K562 (cell line): ENCODE results near the gene KIAA0513. TPM values are rescaled to one million over a fixed set of nuclear protein-coding genes. Genes with fewer than 3 reads are reported as not detected.

Experiments
- CBX8 ChIP-seq: fragments of 200-600 bp; sonication (generic); IDR thresholded peaks from 2 replicates; pipeline ENCODE4 v1.6.1; 2012; ENCODE audit warnings: borderline replicate concordance, mixed run types, low read depth, mild to moderate bottlenecking, moderate library complexity, mixed read lengths, low read length, control low read depth, inconsistent platforms; ENCODE audit not compliant: poor library complexity, severe bottlenecking; ENCODE audit errors: extremely low read depth
- CCAR2 ChIP-seq: fragments of 200-400 bp; formaldehyde crosslinking; IDR thresholded peaks from 2 replicates; pipeline ENCODE4 v1.6.1; 2017; ENCODE audit warnings: mild to moderate bottlenecking, low read depth, low read length
- CEBPG ChIP-seq, 3 experiments: fragments of 200-800 bp in 1 of 3; sonication (Bioruptor generic) in 1 of 3; sonication (generic) in 1 of 3; formaldehyde crosslinking in 1 of 3; IDR thresholded peaks in 2 of 3; conservative IDR thresholded peaks in 1 of 3; 2 replicates each; pipeline versions ENCODE4 v1.6.1 to v1.8.0; 2016 to 2022; ENCODE audit warnings: missing compliant biosample characterization in 2 of 3, missing genetic modification characterization in 2 of 3, mild to moderate bottlenecking in 1 of 3, missing genetic modification reagents in 1 of 3
- FUS ChIP-seq: fragments of 200-400 bp; formaldehyde crosslinking; optimal IDR thresholded peaks from 2 replicates; pipeline ENCODE3; 2017; ENCODE audit warnings: low read depth, low read length
- HBP1 ChIP-seq: fragments of 450-650 bp; formaldehyde crosslinking; IDR thresholded peaks from 2 replicates; pipeline ENCODE4 v1.4.0; 2022; ENCODE audit warnings: missing genetic modification characterization
- JUND ChIP-seq, 2 experiments: IDR thresholded peaks; 2 replicates in 1 of 2; 3 replicates in 1 of 2; pipeline ENCODE4 v1.6.1; 2011; ENCODE audit warnings: borderline replicate concordance in 2 of 2, low read depth in 2 of 2, low read length in 2 of 2, improper control_type of control experiment in 1 of 2, missing biosample characterization in 1 of 2, missing genetic modification characterization in 1 of 2, missing genetic modification reagents in 1 of 2
- LEF1 ChIP-seq: fragments of 450-650 bp; IDR thresholded peaks from 2 replicates; pipeline ENCODE4 v1.6.1; 2016; ENCODE audit warnings: mild to moderate bottlenecking
- MED1 ChIP-seq: sonication (generic); formaldehyde crosslinking; IDR thresholded peaks from 2 replicates; pipeline ENCODE4 v1.8.1; 2023; ENCODE audit warnings: missing genetic modification reagents, borderline replicate concordance
- NUFIP1 ChIP-seq: fragments of 450-650 bp; IDR thresholded peaks from 2 replicates; pipeline ENCODE4 v1.6.1; 2018; ENCODE audit not compliant: partially characterized antibody
- SREBF1 ChIP-seq: fragments of 150-350 bp; IDR thresholded peaks from 2 replicates; pipeline ENCODE4 v1.6.1; 2014; ENCODE audit warnings: antibody characterized with exemption, low read depth, low read length, borderline replicate concordance
- SRF ChIP-seq, 2 experiments: fragments of 250-450, 450-650 bp in 1 of 2; sonication (Bioruptor Pico) in 1 of 2; sonication (generic) in 1 of 2; formaldehyde crosslinking; IDR thresholded peaks; 2 replicates each; pipeline versions ENCODE4 v1.5.0 to v1.5.1; 2020 to 2022; ENCODE audit warnings: mild to moderate bottlenecking in 1 of 2, missing genetic modification reagents in 1 of 2
- TCFL5 ChIP-seq: fragments of 250-450 bp; sonication (Bioruptor Pico); conservative IDR thresholded peaks from 2 replicates; pipeline ENCODE4 v1.6.1; 2021; ENCODE audit warnings: mild to moderate bottlenecking, moderate library complexity, matching md5 sums
- ZBTB1 ChIP-seq: sonication (generic); formaldehyde crosslinking; IDR thresholded peaks from 2 replicates; pipeline ENCODE4 v1.8.1; 2023; ENCODE audit warnings: missing genetic modification reagents, low read depth, mild to moderate bottlenecking, borderline replicate concordance
- ZNF165 ChIP-seq: fragments of 250-450 bp; sonication (Bioruptor Pico); IDR thresholded peaks from 2 replicates; pipeline ENCODE4 v1.4.0; 2020; ENCODE audit warnings: borderline replicate concordance
- ZNF197 ChIP-seq: fragments of 200-800 bp; sonication (Bioruptor generic); IDR thresholded peaks from 2 replicates; pipeline ENCODE4 v1.6.1; 2016; ENCODE audit warnings: low read depth, missing genetic modification characterization, missing compliant biosample characterization
- ZNF23 ChIP-seq: fragments of 250-450 bp; sonication (Bioruptor Pico); IDR thresholded peaks from 2 replicates; pipeline ENCODE4 v1.4.0; 2020; ENCODE audit warnings: mild to moderate bottlenecking
- ZNF518B ChIP-seq: fragments of 250-450 bp; sonication (Bioruptor Pico); IDR thresholded peaks from 2 replicates; pipeline ENCODE4 v1.5.0; 2021; ENCODE audit warnings: mild to moderate bottlenecking, moderate library complexity
- polyA plus RNA-seq, 8 experiments: library from polyadenylated mRNA; depleted of rRNA in 4 of 8; stranded (reverse) in 5 of 8; unstranded in 3 of 8; fragments of >200 nt; fragmentation: Nextera tagmentation in 2 of 8; fragmentation: Illumina TruSeq in 1 of 8; extraction: Ambion mirVana in 2 of 8; extraction: Trizol in 1 of 8; gene quantifications; 2 replicates each; pipeline versions ENCODE4 v1.2.1 to v1.2.3, GENCODE V29; 2011 to 2014; ENCODE audit warnings: inconsistent platforms in 1 of 8, missing spikeins in 1 of 8
- total RNA-seq, 7 experiments: library from RNA; depleted of rRNA in 6 of 7; stranded (reverse); fragments of >200 nt in 6 of 7; fragmentation: Illumina TruSeq in 2 of 7; extraction: Trizol in 2 of 7; gene quantifications; 2 replicates each; pipeline versions ENCODE4 v1.2.1 to v1.2.3, GENCODE V29; 2011 to 2021; ENCODE audit warnings: low replicate concordance in 1 of 7
- TF ChIP-seq, protein P1 (sequence below): fragments of 450-650 bp; IDR thresholded peaks from 2 replicates; pipeline ENCODE4 v1.6.1; 2016
- TF ChIP-seq, protein P2 (sequence below): fragments of 450-650 bp; formaldehyde crosslinking; IDR thresholded peaks from 2 replicates; pipeline ENCODE4 v1.4.0; 2020; ENCODE audit warnings: mild to moderate bottlenecking, moderate library complexity

The KIAA0513 gene
- total and polyA plus RNA-seq, 9 of the 15 experiments (the other 6 are each of a cell fraction or from before 2014, with no cell fraction given) = 0.18 to 13.7 (median 10.2) TPM

GRCh38 chr16:85027349-85027957, at the start of gene KIAA0513 (continued):
- peak in 1 of 2 experiments; percentile 52; a peak in 1 of 4 replicates for TF ChIP-seq SRF (CRISPR knock-in tag; IDR thresholded peaks at IDR 0.05)
- peak; percentile 38 for TF ChIP-seq FUS
- no peak for TF ChIP-seq TCFL5 (CRISPR knock-in tag)
- TF ChIP-seq ZNF518B (CRISPR knock-in tag) = no peak
- TF ChIP-seq, protein P1, sequence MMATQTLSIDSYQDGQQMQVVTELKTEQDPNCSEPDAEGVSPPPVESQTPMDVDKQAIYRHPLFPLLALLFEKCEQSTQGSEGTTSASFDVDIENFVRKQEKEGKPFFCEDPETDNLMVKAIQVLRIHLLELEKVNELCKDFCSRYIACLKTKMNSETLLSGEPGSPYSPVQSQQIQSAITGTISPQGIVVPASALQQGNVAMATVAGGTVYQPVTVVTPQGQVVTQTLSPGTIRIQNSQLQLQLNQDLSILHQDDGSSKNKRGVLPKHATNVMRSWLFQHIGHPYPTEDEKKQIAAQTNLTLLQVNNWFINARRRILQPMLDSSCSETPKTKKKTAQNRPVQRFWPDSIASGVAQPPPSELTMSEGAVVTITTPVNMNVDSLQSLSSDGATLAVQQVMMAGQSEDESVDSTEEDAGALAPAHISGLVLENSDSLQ = peak; percentile 98
- TF ChIP-seq SREBF1 = peak; percentile 67; the same call in 1 of the 2 replicates
- TF ChIP-seq ZNF23 (CRISPR knock-in tag) = no peak
- TF ChIP-seq ZNF165 = no peak
- TF ChIP-seq, protein P2, sequence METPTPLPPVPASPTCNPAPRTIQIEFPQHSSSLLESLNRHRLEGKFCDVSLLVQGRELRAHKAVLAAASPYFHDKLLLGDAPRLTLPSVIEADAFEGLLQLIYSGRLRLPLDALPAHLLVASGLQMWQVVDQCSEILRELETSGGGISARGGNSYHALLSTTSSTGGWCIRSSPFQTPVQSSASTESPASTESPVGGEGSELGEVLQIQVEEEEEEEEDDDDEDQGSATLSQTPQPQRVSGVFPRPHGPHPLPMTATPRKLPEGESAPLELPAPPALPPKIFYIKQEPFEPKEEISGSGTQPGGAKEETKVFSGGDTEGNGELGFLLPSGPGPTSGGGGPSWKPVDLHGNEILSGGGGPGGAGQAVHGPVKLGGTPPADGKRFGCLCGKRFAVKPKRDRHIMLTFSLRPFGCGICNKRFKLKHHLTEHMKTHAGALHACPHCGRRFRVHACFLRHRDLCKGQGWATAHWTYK (CRISPR knock-in tag) = peak; percentile 93
- no peak for TF ChIP-seq CEBPG (CRISPR knock-in tag; IDR thresholded peaks at IDR 0.05)
- TF ChIP-seq CEBPG (tag; conservative IDR thresholded peaks at IDR 0.05 in 1 of 2, IDR thresholded peaks at IDR 0.05 in 1 of 2) = no peak
- peak; percentile 69; the same call in 1 of the 2 replicates for TF ChIP-seq HBP1 (CRISPR knock-in tag)
- TF ChIP-seq ZBTB1 (CRISPR knock-in tag) = no peak; the same call in 1 of the 2 replicates
- no peak for TF ChIP-seq ZNF197 (CRISPR knock-in tag)
- no peak for TF ChIP-seq CCAR2
- TF ChIP-seq LEF1 = no peak
- no peak for TF ChIP-seq NUFIP1
- peak; percentile 42 for TF ChIP-seq JUND (IDR thresholded peaks at IDR 0.05; ENCODE audit: borderline replicate concordance, low read depth, low read length)
- peak; percentile 19; the same call in 1 of the 3 replicates for TF ChIP-seq JUND (tag; IDR thresholded peaks at IDR 0.05; ENCODE audit: borderline replicate concordance, low read depth, low read length)
- TF ChIP-seq MED1 = no peak
- TF ChIP-seq CBX8 = no peak
